Measurements from ENCODE around the gene EMILIN3.

The EMILIN3 gene

GRCh38 chr20:41364236-41364855, 2.3 kb downstream of the EMILIN3 start:
- DNase-seq (ENCODE audit: low spot score): no peak

DNA sequence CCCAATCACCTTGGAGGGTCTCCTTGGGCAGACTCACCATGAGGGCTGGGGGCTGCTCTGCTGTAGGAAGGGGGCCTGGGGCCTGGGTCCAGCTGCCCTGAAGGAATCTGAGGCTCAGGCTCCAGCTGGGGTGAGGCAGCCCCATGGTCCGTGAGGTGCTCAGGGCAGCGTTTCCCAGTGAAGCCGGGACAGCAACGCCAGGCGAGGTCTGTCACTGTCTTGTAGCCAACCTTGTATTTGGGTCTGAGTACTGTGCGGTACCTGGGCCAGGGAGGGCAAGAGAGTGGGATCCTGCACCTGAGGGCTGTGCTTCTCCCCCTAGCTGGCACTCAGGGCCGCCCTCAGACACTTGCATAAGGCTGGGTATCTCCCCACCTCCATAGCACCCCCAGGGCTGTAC, 3.0 kb downstream of the EMILIN3 start:
- no peak for DNase-seq (ENCODE audit: low spot score)

GRCh38 chr20:41362748-41363140, 3.9 kb downstream of the EMILIN3 start:
- no peak for DNase-seq (ENCODE audit: low spot score)

GRCh38 chr20:41361757-41362747, 4.6 kb downstream of the EMILIN3 start:
- no peak for DNase-seq (ENCODE audit: low spot score)

DNA sequence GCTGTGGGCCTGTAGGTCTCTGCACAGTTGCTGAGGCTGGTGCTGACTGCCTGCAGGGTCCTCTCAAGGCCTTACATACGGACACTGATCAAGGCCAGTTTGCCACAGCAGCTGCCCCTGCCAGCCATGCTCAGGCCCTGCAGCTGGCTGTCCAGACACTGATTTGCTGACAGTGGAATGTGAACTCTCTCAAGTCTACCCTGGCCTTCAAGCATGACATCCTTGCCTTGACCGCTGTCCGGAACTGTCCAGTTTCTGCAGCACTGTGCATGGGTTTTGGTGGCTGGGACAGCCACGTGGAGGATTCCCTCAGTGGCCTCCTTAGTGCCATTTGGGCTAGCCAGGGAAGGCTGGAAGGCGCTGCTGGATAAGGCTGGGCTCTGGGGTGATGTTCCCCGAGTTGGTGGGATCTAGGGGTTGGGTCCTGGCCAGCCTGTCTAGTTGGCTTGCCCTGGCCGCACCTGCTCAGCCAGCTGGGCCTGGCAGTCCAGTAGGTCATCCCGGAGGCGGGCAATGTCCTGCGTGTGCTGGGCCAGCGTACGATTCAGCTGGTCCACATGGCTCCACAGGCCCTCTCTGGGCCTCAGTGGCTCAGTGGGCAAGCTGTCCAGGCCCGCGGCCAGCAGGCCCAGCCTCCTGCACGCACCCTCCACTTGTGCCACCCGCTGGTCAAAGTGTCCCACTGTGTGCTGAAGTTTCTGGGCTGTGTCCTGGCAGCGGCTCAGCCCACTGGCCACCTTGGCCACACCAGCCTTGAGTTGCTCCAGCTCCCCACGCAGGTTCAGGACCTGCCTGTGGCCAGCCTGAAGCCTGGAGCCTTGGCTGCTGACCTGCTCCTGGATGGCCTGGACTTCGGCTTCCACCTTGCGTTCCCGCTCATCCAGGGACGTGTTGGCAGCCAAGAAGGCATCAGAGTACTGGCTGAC, 5.5 kb downstream of the EMILIN3 start:
- no peak for DNase-seq (ENCODE audit: low spot score)

- no peak for DNase-seq (ENCODE audit: low spot score)
These were observed 7.0 kb downstream of the EMILIN3 start for GRCh38 chr20:41359541-41360011.

GRCh38 chr20:41358717-41359116, 7.9 kb downstream of the EMILIN3 start:
- no peak for DNase-seq (ENCODE audit: low spot score)

- no peak for DNase-seq (ENCODE audit: low spot score)
These were observed 8.4 kb downstream of the EMILIN3 start for GRCh38 chr20:41358230-41358629.

DNA sequence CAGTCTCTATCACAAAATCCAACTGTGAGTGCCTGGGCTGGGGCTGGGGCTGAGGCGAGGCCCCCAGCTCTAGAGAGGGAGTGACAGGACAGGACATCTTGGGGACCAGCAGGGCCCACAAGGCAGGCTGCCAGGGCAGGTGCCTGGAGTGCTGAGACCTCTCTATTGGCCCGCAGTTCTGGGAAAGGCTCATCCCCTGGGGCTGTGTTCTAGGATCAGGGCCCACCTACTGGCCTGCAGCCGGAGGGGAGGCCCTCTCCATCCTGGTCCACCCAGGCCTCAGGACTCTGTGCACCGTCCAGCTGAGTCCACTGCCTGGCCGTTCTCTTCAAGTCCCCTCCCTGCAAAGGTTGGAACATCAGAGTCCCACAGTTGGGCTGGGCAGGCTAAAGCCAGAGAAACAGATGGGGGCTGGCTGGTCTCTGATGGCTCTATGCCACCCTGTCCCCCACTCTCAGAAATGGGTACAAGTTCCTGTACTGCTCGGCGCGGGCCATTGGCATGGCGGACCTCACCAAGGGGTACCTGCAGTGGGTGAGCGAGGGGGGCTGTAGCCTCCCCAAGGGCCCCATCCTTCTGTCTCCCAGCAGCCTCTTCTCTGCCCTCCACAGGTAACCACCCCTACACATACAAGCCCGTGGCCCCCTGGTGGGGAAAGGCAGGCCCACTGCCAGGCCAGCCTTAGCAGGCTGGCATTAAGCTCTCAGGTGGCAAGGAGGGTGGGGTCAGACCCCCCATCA, 9.0 kb downstream of the EMILIN3 start:
- no peak for DNase-seq (ENCODE audit: low spot score)

DNA sequence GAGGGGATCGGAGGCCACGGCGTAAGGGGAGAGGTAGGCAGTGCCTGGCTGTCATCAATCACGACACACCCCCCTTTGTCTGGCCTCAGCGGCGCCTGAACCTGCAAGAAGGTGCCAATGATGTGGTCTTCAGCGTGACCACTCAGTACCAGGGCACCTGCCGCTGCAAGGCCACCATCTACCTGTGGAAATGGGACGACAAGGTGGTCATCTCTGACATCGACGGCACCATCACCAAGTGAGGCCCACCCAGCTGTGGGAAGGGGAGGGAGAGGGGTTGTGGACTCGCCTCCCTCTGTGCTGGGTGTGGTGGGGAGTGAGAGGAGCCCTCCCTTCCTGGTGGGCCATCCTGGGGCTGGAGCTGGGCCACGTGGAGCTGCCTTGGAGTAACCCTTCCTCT, 9.7 kb downstream of the EMILIN3 start:
- DNase-seq (ENCODE audit: low spot score): no peak

DNA sequence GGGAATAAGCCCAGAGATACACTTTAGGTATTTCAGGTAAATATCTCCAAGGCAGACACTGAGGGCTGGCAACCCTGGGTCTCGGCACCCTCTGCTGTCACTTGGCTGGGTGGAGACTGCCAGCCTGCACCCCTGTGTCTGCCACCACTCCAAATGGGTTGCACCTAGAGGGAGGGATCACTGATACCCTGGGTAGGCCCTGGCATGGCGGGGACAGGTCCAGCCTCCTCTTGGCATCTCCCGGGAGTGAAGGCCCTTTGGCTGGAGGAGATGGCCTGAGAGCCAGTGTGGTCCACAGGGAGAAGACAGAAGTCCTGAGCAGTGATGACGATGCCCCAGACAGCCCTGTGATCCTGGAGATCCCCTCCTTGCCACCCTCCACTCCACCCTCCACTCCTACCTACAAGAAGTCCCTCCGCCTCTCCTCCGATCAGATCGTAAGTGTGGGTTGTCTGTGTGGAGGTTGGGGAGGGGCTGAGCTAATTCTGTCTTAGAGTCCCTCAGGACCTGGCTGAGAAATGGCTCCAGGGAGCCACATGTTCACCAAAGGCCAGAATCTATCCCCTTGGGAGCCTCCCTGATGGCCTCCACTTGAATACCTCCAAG, 10.9 kb downstream of the EMILIN3 start:
- DNase-seq (ENCODE audit: low spot score): no peak

GRCh38 chr20:41355192-41355591, 11.4 kb downstream of the EMILIN3 start:
- no peak for DNase-seq (ENCODE audit: low spot score)

- DNase-seq (ENCODE audit: low spot score): no peak
These were observed 13.1 kb downstream of the EMILIN3 start for GRCh38 chr20:41353530-41353929.

- no peak for DNase-seq (ENCODE audit: low spot score)
These were observed 14.0 kb downstream of the EMILIN3 start for GRCh38 chr20:41352666-41353065.

DNA sequence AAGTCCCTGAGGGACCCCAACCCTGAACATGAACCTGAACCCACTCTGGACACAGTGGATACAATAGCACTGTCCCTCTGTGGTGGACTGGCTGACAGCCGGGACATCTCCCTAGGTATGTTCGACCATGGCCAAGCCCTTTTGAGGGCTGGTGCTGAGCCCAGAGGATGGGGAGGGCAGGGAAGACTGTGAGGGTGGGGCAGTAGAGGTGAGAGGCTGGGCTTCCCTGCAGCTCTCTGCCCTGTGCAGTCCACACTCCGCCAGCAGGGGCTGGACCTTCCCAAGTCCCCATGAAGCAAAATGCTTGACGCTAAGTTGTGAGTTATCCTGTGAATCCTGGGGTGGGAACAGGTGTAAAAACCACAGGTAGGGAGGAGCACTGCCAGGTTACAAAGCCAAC, 14.5 kb downstream of the EMILIN3 start:
- no peak for DNase-seq (ENCODE audit: low spot score)

- no peak for DNase-seq (ENCODE audit: low spot score)
These were observed 16.1 kb downstream of the EMILIN3 start for GRCh38 chr20:41350408-41350962.

DNA sequence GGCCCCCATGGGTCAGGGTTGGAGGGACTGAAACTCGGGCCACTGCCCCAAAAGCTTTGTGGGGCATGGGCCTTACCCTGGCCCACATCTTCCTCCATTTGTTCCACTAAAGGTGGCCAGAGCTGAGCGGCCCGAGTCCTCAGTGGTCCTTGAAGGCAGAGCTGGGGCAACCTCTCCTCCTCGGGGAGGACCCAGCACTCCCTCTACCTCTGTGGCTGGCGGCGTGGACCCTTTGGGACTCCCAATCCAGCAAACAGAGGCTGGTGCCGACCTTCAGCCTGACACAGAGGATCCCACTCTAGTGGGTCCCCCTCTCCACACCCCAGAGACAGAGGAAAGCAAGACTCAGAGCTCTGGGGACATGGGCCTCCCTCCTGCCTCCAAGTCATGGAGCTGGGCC, 16.7 kb downstream of the EMILIN3 start:
- no peak for DNase-seq (ENCODE audit: low spot score)

DNA sequence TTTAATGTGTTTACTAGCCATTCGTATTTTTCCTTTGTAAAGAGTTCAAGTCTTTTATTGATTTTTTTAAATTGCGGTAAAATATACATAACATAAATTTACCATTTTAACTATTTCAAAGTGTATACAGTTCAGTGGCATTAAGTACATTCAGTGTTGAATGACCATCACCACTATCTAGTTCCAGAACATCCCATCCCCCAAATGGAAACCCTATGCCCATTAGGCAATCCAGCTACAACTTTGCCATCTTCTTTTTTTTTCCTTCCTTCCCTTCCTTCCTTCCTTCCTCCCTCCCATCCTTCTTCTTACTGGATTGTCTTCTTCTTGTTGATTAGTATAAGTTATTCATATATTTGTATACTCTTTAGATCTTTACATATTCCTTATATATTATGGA, 17.4 kb downstream of the EMILIN3 start:
- no peak for DNase-seq (ENCODE audit: low spot score)

GRCh38 chr20:41348430-41349172, 18.0 kb downstream of the EMILIN3 start:
- no peak for DNase-seq (ENCODE audit: low spot score)

All from AG08395 (cell line).